H9 (cell line): ENCODE data around the gene KBTBD6. TPM values are rescaled to one million over a fixed set of nuclear protein-coding genes. Genes with fewer than 3 reads are reported as not detected.

Source experiments
- DNase-seq: peaks from one replicate; pipeline ENCODE4 v3.0.0-alpha.2; 2017
- H2AFZ ChIP-seq: one replicate; pipeline ENCODE4 v1.6.1; 2013; ENCODE audit warnings: mild to moderate bottlenecking, low read length, control low read depth, moderate library complexity
- H2AK5ac ChIP-seq: 2 replicates; pipeline ENCODE4 v1.6.1; 2013; ENCODE audit warnings: low read length, control low read depth, mixed read lengths; ENCODE audit not compliant: insufficient read length
- H2BK120ac ChIP-seq: one replicate; pipeline ENCODE4 v1.6.1; 2013; ENCODE audit warnings: low read depth, mild to moderate bottlenecking, low read length, control low read depth, inconsistent platforms; ENCODE audit not compliant: poor library complexity, severe bottlenecking
- H2BK12ac ChIP-seq: 2 replicates; pipeline ENCODE4 v1.6.1; 2013; ENCODE audit warnings: low read length, control low read depth, mixed read lengths, low read depth; ENCODE audit not compliant: insufficient read length
- H2BK15ac ChIP-seq: 2 replicates; pipeline ENCODE4 v1.6.1; 2013; ENCODE audit warnings: low read depth, low read length, control low read depth
- H2BK20ac ChIP-seq: one replicate; pipeline ENCODE4 v1.6.1; 2013; ENCODE audit warnings: low read depth, mild to moderate bottlenecking, low read length, control low read depth, inconsistent platforms; ENCODE audit not compliant: poor library complexity, severe bottlenecking
- H2BK5ac ChIP-seq: 2 replicates; pipeline ENCODE4 v1.6.1; 2013; ENCODE audit warnings: low read length, control low read depth, mixed read lengths; ENCODE audit not compliant: insufficient read length
- H3K14ac ChIP-seq: 2 replicates; pipeline ENCODE4 v1.6.1; 2013; ENCODE audit warnings: low read length, control low read depth; ENCODE audit not compliant: insufficient read depth
- H3K18ac ChIP-seq: 2 replicates; pipeline ENCODE4 v1.6.1; 2013; ENCODE audit warnings: low read depth, mild to moderate bottlenecking, mixed read lengths, low read length, control low read depth; ENCODE audit not compliant: insufficient read length
- H3K23ac ChIP-seq: 2 replicates; pipeline ENCODE4 v1.6.1; 2013; ENCODE audit warnings: low read length, control low read depth, mixed read lengths, low read depth; ENCODE audit not compliant: insufficient read length
- H3K23me2 ChIP-seq: 2 replicates; pipeline ENCODE4 v1.6.1; 2013; ENCODE audit warnings: low read depth, mild to moderate bottlenecking, mixed read lengths, low read length, control low read depth; ENCODE audit not compliant: insufficient read length, poor library complexity, severe bottlenecking
- H3K27ac ChIP-seq: 2 replicates; pipeline ENCODE4 v1.5.1; 2013; ENCODE audit warnings: low read length, control low read depth, mixed read lengths, low read depth; ENCODE audit not compliant: insufficient read length
- H3K27me3 ChIP-seq: 2 replicates; pipeline ENCODE4 v1.6.1; 2013; ENCODE audit warnings: low read length, control low read depth, inconsistent platforms; ENCODE audit not compliant: insufficient read depth
- H3K4ac ChIP-seq: 2 replicates; pipeline ENCODE4 v1.6.1; 2013; ENCODE audit warnings: low read depth, mild to moderate bottlenecking, control low read depth, inconsistent platforms, low read length, moderate library complexity
- H3K4me1 ChIP-seq: 2 replicates; pipeline ENCODE4 v1.6.1; 2013; ENCODE audit warnings: low read length, control low read depth, inconsistent platforms; ENCODE audit not compliant: insufficient read depth
- H3K4me2 ChIP-seq: 2 replicates; pipeline ENCODE4 v1.6.1; 2013; ENCODE audit warnings: low read length, control low read depth, mixed read lengths; ENCODE audit not compliant: insufficient read length, insufficient read depth
- H3K56ac ChIP-seq: 2 replicates; pipeline ENCODE4 v1.6.1; 2013; ENCODE audit warnings: low read depth, mild to moderate bottlenecking, mixed read lengths, low read length, control low read depth; ENCODE audit not compliant: insufficient read length
- H3K79me1 ChIP-seq: 2 replicates; pipeline ENCODE4 v1.6.1; 2013; ENCODE audit warnings: low read depth, mild to moderate bottlenecking, moderate library complexity, low read length, control low read depth, inconsistent platforms; ENCODE audit not compliant: insufficient read depth, poor library complexity, severe bottlenecking
- H3K79me2 ChIP-seq: 2 replicates; pipeline ENCODE4 v1.6.1; 2013; ENCODE audit warnings: low read length, control low read depth, inconsistent platforms; ENCODE audit not compliant: insufficient read depth
- H3K9ac ChIP-seq: 2 replicates; pipeline ENCODE4 v1.6.1; 2013; ENCODE audit warnings: low read length, control low read depth, mixed read lengths; ENCODE audit not compliant: insufficient read length; ENCODE audit errors: extremely low read depth
- H3K9me3 ChIP-seq: one replicate; pipeline ENCODE4 v1.6.1; 2013; ENCODE audit warnings: low read depth, low read length, inconsistent platforms; ENCODE audit not compliant: control insufficient read depth
- H3T11ph ChIP-seq: one replicate; pipeline ENCODE4 v1.6.1; 2013; ENCODE audit warnings: mild to moderate bottlenecking, low read length, control low read depth, inconsistent platforms
- H4K20me1 ChIP-seq: one replicate; pipeline ENCODE4 v1.6.1; 2013; ENCODE audit not compliant: control insufficient read depth, insufficient read length, insufficient read depth
- H4K5ac ChIP-seq: 2 replicates; pipeline ENCODE4 v1.6.1; 2013; ENCODE audit warnings: low read depth, mild to moderate bottlenecking, mixed read lengths, low read length, control low read depth; ENCODE audit not compliant: insufficient read length
- H4K8ac ChIP-seq: replicated peaks from 2 replicates; pipeline ENCODE4 v1.6.1; 2013; ENCODE audit warnings: low read length, control low read depth, mixed read lengths, low read depth; ENCODE audit not compliant: insufficient read length
- H4K91ac ChIP-seq: 2 replicates; pipeline ENCODE4 v1.6.1; 2013; ENCODE audit warnings: low read depth, mild to moderate bottlenecking, moderate library complexity, mixed read lengths, low read length, control low read depth; ENCODE audit not compliant: insufficient read length
- H3K27ac Mint-ChIP-seq, 3 experiments: 2 replicates in 2 of 3; 3 replicates in 1 of 3; pipeline ENCODE4 v1.8.0; 2020 to 2021; ENCODE audit warnings: mixed read lengths in 3 of 3, mild to moderate bottlenecking in 1 of 3, moderate library complexity in 1 of 3
- H3K27me3 Mint-ChIP-seq: 2 replicates; pipeline ENCODE4 v1.8.0; 2021; ENCODE audit warnings: low read depth, mild to moderate bottlenecking, moderate library complexity, mixed read lengths
- H3K36me3 Mint-ChIP-seq, 3 experiments: 2 replicates in 2 of 3; 3 replicates in 1 of 3; pipeline ENCODE4 v1.8.0; 2020 to 2021; ENCODE audit warnings: low read depth in 3 of 3, mixed read lengths in 3 of 3; ENCODE audit not compliant: insufficient read depth in 1 of 3
- H3K4me1 Mint-ChIP-seq, 2 experiments: 2 replicates each; pipeline ENCODE4 v1.8.0; 2020; ENCODE audit warnings: mixed read lengths in 2 of 2
- H3K4me3 Mint-ChIP-seq, 2 experiments: 2 replicates in 1 of 2; 3 replicates in 1 of 2; pipeline ENCODE4 v1.8.0; 2020 to 2021; ENCODE audit warnings: mild to moderate bottlenecking in 2 of 2, mixed read lengths in 2 of 2, moderate library complexity in 1 of 2
- H3K9me3 Mint-ChIP-seq, 2 experiments: 2 replicates in 1 of 2; 3 replicates in 1 of 2; pipeline ENCODE4 v1.8.0; 2020; ENCODE audit warnings: mild to moderate bottlenecking in 2 of 2, mixed read lengths in 2 of 2, moderate library complexity in 1 of 2
- CTCF ChIP-seq: fragments of 200-600 bp; sonication (generic); conservative IDR thresholded peaks from 3 replicates; pipeline ENCODE4 v1.8.0; 2021; ENCODE audit warnings: antibody characterized with exemption, mild to moderate bottlenecking
- WGBS: extraction: QIAGEN DNeasy Blood & Tissue Kit; methylation state at CpG from one replicate; pipeline ENCODE4 v1.1.7; 2013; ENCODE audit warnings: missing lambda C conversion rate, low lambda C conversion rate, mixed read lengths; ENCODE audit not compliant: insufficient read length; ENCODE audit errors: extremely low coverage; 5-methylcytosine and 5-hydroxymethylcytosine counted together
- total RNA-seq: library from RNA; stranded (reverse); gene quantifications from 2 replicates; pipeline ENCODE4 v1.2.1, GENCODE V29; 2021

Gene KBTBD6
- total RNA-seq, 1 experiment from 2014 or later: 11.5 TPM

- H4K5ac ChIP-seq: no peak overlapping the region
- H2AK5ac ChIP-seq: no peak overlapping the region
- no peak overlapping the region for H3K9ac ChIP-seq
- Mint-ChIP-seq H3K9me3 (peaks cover 58 to 61% of the 10 kb centered on the region in 2 experiments), H3K27ac (no peak overlapping the region), H3K4me1 (0 out of 4 replicates have a peak, but pooled peaks cover 0 to 4% of the 10 kb centered on the region in 2 experiments), H3K27me3 (peaks cover 1% of the 10 kb centered on the region; the same call in 1 of the 2 replicates), H3K4me3 (no peak overlapping the region; a peak in 1 of 5 replicates), H3K36me3 (peaks cover 46 to 69% (median 65%) of the 10 kb centered on the region in 3 experiments)
- H4K8ac ChIP-seq: no peak overlapping the region
- no peaks in the 10 kb centered on the region for H3K4me1 ChIP-seq
- H3K23me2 ChIP-seq: no peaks in the 10 kb centered on the region
- H2BK5ac ChIP-seq: no peak overlapping the region
- H3K9me3 ChIP-seq: peaks cover 27% of the 10 kb centered on the region
- no peaks in the 10 kb centered on the region for H3K27me3 ChIP-seq
- H3K18ac ChIP-seq: no peak overlapping the region
- no peak overlapping the region for H3K14ac ChIP-seq
- H2BK20ac ChIP-seq: no peak overlapping the region
- no peak overlapping the region for H3K27ac ChIP-seq
- TF ChIP-seq CTCF: no peak
- H3K79me2 ChIP-seq: no peaks in the 10 kb centered on the region
- H3K56ac ChIP-seq: no peak overlapping the region
- no peak overlapping the region for H2BK12ac ChIP-seq
- DNase-seq: no peak
- H2AFZ ChIP-seq: no peak overlapping the region
- no peaks in the 10 kb centered on the region for H3K79me1 ChIP-seq
- no peak overlapping the region for H3K4me2 ChIP-seq
- H4K20me1 ChIP-seq: no peaks in the 10 kb centered on the region
- no peak overlapping the region for H4K91ac ChIP-seq
- H2BK15ac ChIP-seq: no peak overlapping the region
- no CpG with 5 or more reads among the region's 3 CpGs for WGBS
- H2BK120ac ChIP-seq: no peak overlapping the region
- no peak overlapping the region for H3K4ac ChIP-seq
- no peak overlapping the region for H3K23ac ChIP-seq
- H3T11ph ChIP-seq: no peak overlapping the region
Measured at GRCh38 chr13:41148419-41149283, 16.0 kb upstream of the KBTBD6 start.
